HCT116 (cell line): Measurements from ENCODE around the gene FSHR. TPM values are rescaled to one million over a fixed set of nuclear protein-coding genes. Genes with fewer than 3 reads are reported as not detected.

Experiments used
- ATAC-seq: fragments of 200-7000 bp; cut with Tn5 transposase; 2 replicates; pipeline ENCODE4 v1.9.1; 2020; ENCODE audit warnings: mild to moderate bottlenecking, moderate library complexity
- BruUV-seq: library from RNA; stranded (reverse); fragments of 400-500 nt; replicated peaks from 2 replicates; lab custom pipeline; 2021; lab: Mats Ljungman, UMichigan
- CTCF ChIA-PET: fragments of 300-600 bp; sonication (Branson Sonifier 250); formaldehyde crosslinking; loops from one replicate; lab custom pipeline; 2021; ENCODE audit warnings: antibody characterized with exemption; lab: Charles Lee
- POLR2A ChIA-PET: fragments of 300-600, 350-600 bp; sonication (Branson Sonifier 250); formaldehyde crosslinking; loops from one replicate; lab custom pipeline; 2021; ENCODE audit warnings: antibody characterized with exemption; lab: Charles Lee
- RAD21 ChIA-PET, 2 experiments: fragments of 300-600 bp; sonication (Branson Sonifier 250); formaldehyde crosslinking; loops; one replicate each; lab custom pipeline; 2023; ENCODE audit warnings: low total read pairs in 2 of 2; ENCODE audit not compliant: uncharacterized antibody in 2 of 2, unreplicated experiment in 2 of 2, low non-redundant PET in 1 of 2; lab: Charles Lee
- DNase-seq: peaks from one replicate; pipeline ENCODE4 v3.0.0-alpha.2; 2010; ENCODE audit warnings: low read depth, low spot score
- H2AFZ ChIP-seq: fragments of 200-600 bp; shearing (Covaris generic), sonication (generic); 2 replicates; pipeline ENCODE4 v1.6.1; 2017; ENCODE audit warnings: low read depth, mixed run types, mixed read lengths, antibody characterized with exemption, low read length; ENCODE audit not compliant: poor library complexity, severe bottlenecking
- H3K27ac ChIP-seq: 2 replicates; pipeline ENCODE4 v1.5.1; 2012; ENCODE audit warnings: low read depth, low read length
- H3K27me3 ChIP-seq: fragments of 200-600 bp; sonication (generic); 2 replicates; pipeline ENCODE4 v1.6.1; 2016; ENCODE audit warnings: mixed run types, low read length, mixed read lengths; ENCODE audit not compliant: insufficient read depth
- H3K36me3 ChIP-seq, 2 experiments: fragments of 200-500 bp in 1 of 2; fragments of 200-600 bp in 1 of 2; sonication (Bioruptor generic) in 1 of 2; sonication (generic) in 1 of 2; 2 replicates each; pipeline versions ENCODE4 v1.5.1 to v1.6.1; 2014 to 2016; ENCODE audit warnings: low read length in 2 of 2, inconsistent platforms in 1 of 2, mixed read lengths in 1 of 2, mixed run types in 1 of 2; ENCODE audit not compliant: insufficient read depth in 2 of 2, control insufficient read depth in 1 of 2
- H3K4me1 ChIP-seq, 2 experiments: fragments of 200-600 bp in 1 of 2; sonication (generic) in 1 of 2; 2 replicates each; pipeline versions ENCODE4 v1.5.1 to v1.6.1; 2012 to 2017; ENCODE audit warnings: low read length in 2 of 2, inconsistent platforms in 1 of 2, mild to moderate bottlenecking in 1 of 2, mixed read lengths in 1 of 2, mixed run types in 1 of 2, moderate library complexity in 1 of 2; ENCODE audit not compliant: insufficient read depth in 2 of 2, control insufficient read depth in 1 of 2
- H3K4me2 ChIP-seq: fragments of 200-600 bp; sonication (generic); 2 replicates; pipeline ENCODE4 v1.6.1; 2017; ENCODE audit warnings: mixed run types, low read length, mixed read lengths
- H3K4me3 ChIP-seq, 2 experiments: fragments of 200-600 bp in 1 of 2; sonication (generic) in 1 of 2; replicated peaks in 1 of 2; 2 replicates each; pipeline ENCODE4 v1.5.1; 2011 to 2016; ENCODE audit warnings: low read length in 2 of 2, control low read depth in 1 of 2, low read depth in 1 of 2, mild to moderate bottlenecking in 1 of 2, mixed read lengths in 1 of 2, mixed run types in 1 of 2
- H3K79me2 ChIP-seq: fragments of 200-600 bp; sonication (generic); 2 replicates; pipeline ENCODE4 v1.6.1; 2017; ENCODE audit warnings: mild to moderate bottlenecking, mixed run types, low read length, moderate library complexity, mixed read lengths; ENCODE audit not compliant: insufficient read depth
- H3K9ac ChIP-seq: fragments of 200-600 bp; sonication (generic); 2 replicates; pipeline ENCODE4 v1.6.1; 2016; ENCODE audit warnings: low read length, mixed read lengths
- H3K9me2 ChIP-seq: fragments of 200-600 bp; sonication (generic), shearing (Covaris generic); 2 replicates; pipeline ENCODE4 v1.6.1; 2017; ENCODE audit warnings: mixed run types, mild to moderate bottlenecking, moderate library complexity; ENCODE audit not compliant: insufficient read depth
- H3K9me3 ChIP-seq, 2 experiments: fragments of 200-500 bp in 1 of 2; fragments of 200-600 bp in 1 of 2; sonication (Bioruptor generic) in 1 of 2; sonication (generic) in 1 of 2; 2 replicates each; pipeline ENCODE4 v1.6.1; 2014 to 2017; ENCODE audit warnings: low read length in 2 of 2, mixed read lengths in 2 of 2, inconsistent platforms in 1 of 2, low read depth in 1 of 2, mild to moderate bottlenecking in 1 of 2, mixed run types in 1 of 2, moderate library complexity in 1 of 2; ENCODE audit not compliant: control insufficient read depth in 1 of 2, insufficient read depth in 1 of 2
- H4K20me1 ChIP-seq: fragments of 200-600 bp; sonication (generic), shearing (Covaris generic); 2 replicates; pipeline ENCODE4 v1.6.1; 2017; ENCODE audit warnings: mixed run types, mild to moderate bottlenecking, moderate library complexity; ENCODE audit not compliant: insufficient read depth
- CEBPB ChIP-seq: IDR thresholded peaks from 2 replicates; pipeline ENCODE4 v1.6.1; 2012; ENCODE audit warnings: low read depth
- CTCF ChIP-seq, 3 experiments: fragments of 200-600 bp in 1 of 3; sonication (generic) in 1 of 3; IDR thresholded peaks in 2 of 3; conservative IDR thresholded peaks in 1 of 3; 2 replicates each; pipeline ENCODE4 v1.5.1; 2012 to 2017; ENCODE audit warnings: low read depth in 2 of 3, low read length in 2 of 3, antibody characterized with exemption in 1 of 3, borderline replicate concordance in 1 of 3, control low read depth in 1 of 3, mild to moderate bottlenecking in 1 of 3, mixed read lengths in 1 of 3, mixed run types in 1 of 3, moderate library complexity in 1 of 3; ENCODE audit not compliant: insufficient read depth in 1 of 3
- ELF1 ChIP-seq: IDR thresholded peaks from 2 replicates; pipeline ENCODE4 v1.6.1; 2012; ENCODE audit warnings: low read depth, borderline replicate concordance
- EZH2 ChIP-seq: fragments of 200-600 bp; sonication (generic); IDR thresholded peaks from 2 replicates; pipeline ENCODE4 v1.6.1; 2017; ENCODE audit warnings: antibody characterized with exemption, mixed run types
- FOSL1 ChIP-seq: IDR thresholded peaks from 2 replicates; pipeline ENCODE4 v1.6.1; 2012; ENCODE audit warnings: low read depth
- MAX ChIP-seq: IDR thresholded peaks from 2 replicates; pipeline ENCODE4 v1.6.1; 2012
- POLR2A ChIP-seq: IDR thresholded peaks from 2 replicates; pipeline ENCODE4 v1.7.0; 2011; ENCODE audit warnings: borderline replicate concordance; ENCODE audit not compliant: insufficient read depth, insufficient read length; ENCODE audit errors: extremely low read depth
- REST ChIP-seq: IDR thresholded peaks from 2 replicates; pipeline ENCODE4 v1.6.1; 2012; ENCODE audit warnings: low read depth
- SRF ChIP-seq: IDR thresholded peaks from 2 replicates; pipeline ENCODE4 v1.6.1; 2012; ENCODE audit warnings: low read depth
- YY1 ChIP-seq: IDR thresholded peaks from 2 replicates; pipeline ENCODE4 v1.6.1; 2011; ENCODE audit warnings: low read length, low read depth, moderate library complexity, mild to moderate bottlenecking; ENCODE audit not compliant: insufficient replicate concordance; ENCODE audit errors: extremely low read depth
- ZBTB33 ChIP-seq: IDR thresholded peaks from 2 replicates; pipeline ENCODE4 v1.6.1; 2011; ENCODE audit warnings: mild to moderate bottlenecking, low read length, moderate library complexity; ENCODE audit not compliant: insufficient replicate concordance; ENCODE audit errors: extremely low read depth
- ZFX ChIP-seq: fragments of 450-650 bp; IDR thresholded peaks from 2 replicates; pipeline ENCODE4 v1.6.1; 2017
- intact Hi-C: fragments of 100-400 bp; cut with micrococcal nuclease; formaldehyde crosslinking; loops from 2 replicates; pipeline ENCODE4 v1.10.0; 2022
- total RNA-seq: library from RNA; stranded (reverse); gene quantifications from one replicate; pipeline ENCODE4 v1.2.1, GENCODE V29; 2021; ENCODE audit not compliant: unreplicated experiment

FSHR gene
- total RNA-seq, 1 experiment from 2014 or later: not detected

GRCh38 chr2:48944956-48945355, 209.4 kb downstream of the FSHR start (continued):
- no peak for TF ChIP-seq CTCF (IDR thresholded peaks at IDR 0.05 in 2 of 3, conservative IDR thresholded peaks at IDR 0.05 in 1 of 3; ENCODE audit: borderline replicate concordance in 1 of 3, insufficient read depth in 1 of 3, low read depth in 2 of 3, low read length in 2 of 3)
- TF ChIP-seq POLR2A: no peak
- TF ChIP-seq ZFX: no peak
- no peak for TF ChIP-seq SRF
- no peak for TF ChIP-seq EZH2
- TF ChIP-seq YY1: no peak
- TF ChIP-seq ELF1: no peak
- no peak for TF ChIP-seq MAX
- TF ChIP-seq CEBPB: no peak
- no peak for TF ChIP-seq FOSL1

GRCh38 chr2:48943436-48943835, 210.9 kb downstream of the FSHR start:
- ChIA-PET CTCF (no interaction called here), POLR2A (no interaction called here), RAD21 (no interaction called here)
- H3K79me2 ChIP-seq: no peaks in the 10 kb centered on the region
- H3K36me3 ChIP-seq: no peaks in the 10 kb centered on the region
- H3K4me2 ChIP-seq: no peak overlapping the region
- intact Hi-C loops: no loop called here
- no peak overlapping the region for H2AFZ ChIP-seq
- no peaks in the 10 kb centered on the region for H3K9me3 ChIP-seq
- peaks cover 11% of the 10 kb centered on the region; the same call in 1 of the 2 replicates for H3K27me3 ChIP-seq
- no peaks in the 10 kb centered on the region for H3K9me2 ChIP-seq
- H3K4me1 ChIP-seq: no peaks in the 10 kb centered on the region
- H3K9ac ChIP-seq: no peak overlapping the region
- H3K4me3 ChIP-seq: no peak overlapping the region
- no peak overlapping the region for H3K27ac ChIP-seq
- ATAC-seq: no peak
- H4K20me1 ChIP-seq: no peaks in the 10 kb centered on the region
- no peak for DNase-seq
- no TSS peak for BruUV-seq
- TF ChIP-seq SRF: no peak
- TF ChIP-seq CTCF (IDR thresholded peaks at IDR 0.05 in 2 of 3, conservative IDR thresholded peaks at IDR 0.05 in 1 of 3; ENCODE audit: borderline replicate concordance in 1 of 3, insufficient read depth in 1 of 3, low read depth in 2 of 3, low read length in 2 of 3): no peak
- no peak for TF ChIP-seq ZBTB33
- no peak for TF ChIP-seq ZFX
- no peak for TF ChIP-seq MAX
- no peak for TF ChIP-seq FOSL1
- TF ChIP-seq POLR2A: no peak
- TF ChIP-seq REST: no peak
- no peak for TF ChIP-seq YY1
